SK-N-SH (cell line): ENCODE measurements around the gene PLEK2.

Experiments used
- CHD2 ChIP-seq: fragments of 150-350 bp; IDR thresholded peaks from 2 replicates; pipeline ENCODE4 v1.6.1; 2018; ENCODE audit warnings: low read length; ENCODE audit not compliant: partially characterized antibody
- MAX ChIP-seq: IDR thresholded peaks from 2 replicates; pipeline ENCODE4 v1.4.0; 2012; ENCODE audit warnings: low read depth
- RAD21 ChIP-seq: IDR thresholded peaks from 2 replicates; pipeline ENCODE4 v1.6.1; 2012; ENCODE audit warnings: mild to moderate bottlenecking, low read length
- TEAD4 ChIP-seq: IDR thresholded peaks from 2 replicates; pipeline ENCODE4 v1.4.0; 2012; ENCODE audit warnings: mild to moderate bottlenecking, borderline replicate concordance; ENCODE audit not compliant: insufficient read depth

GRCh38 chr14:67420102-67420739 lies 8.3 kb upstream of the PLEK2 start:
- no peak for TF ChIP-seq TEAD4
- no peak for TF ChIP-seq MAX
- TF ChIP-seq RAD21, result no peak
- no peak for TF ChIP-seq CHD2
